Gastroesophageal sphincter (tissue), 4 donors: ENCODE results near the gene CELA1. TPM values are rescaled to one million over a fixed set of nuclear protein-coding genes. Genes with fewer than 3 reads are reported as not detected.
A peak's percentile ranks its signal among the peaks of the same experiment; 100 is the strongest.

ENCODE experiments used
- ATAC-seq: fragments of 150-250 bp; one replicate; pipeline ENCODE4 v1.9.1; 2016; ENCODE audit warnings: mild to moderate bottlenecking, moderate library complexity
- H3K27ac ChIP-seq, 4 donors: fragments of 200-600 bp; sonication (generic) in 3 of 4; 1 replicate in 3 of 4; 2 replicates in 1 of 4; pipeline ENCODE4 v1.5.1; 2016 to 2019
- H3K27me3 ChIP-seq: fragments of 200-600 bp; sonication (generic); one replicate; pipeline ENCODE4 v1.5.1; 2019
- H3K36me3 ChIP-seq, 2 donors: fragments of 200-600 bp; sonication (generic); one replicate each; pipeline ENCODE4 v1.5.1; 2019; ENCODE audit warnings: control low read depth in 1 of 2
- H3K4me1 ChIP-seq, 3 donors: fragments of 200-600 bp; sonication (generic); 1 replicate in 2 of 3; 2 replicates in 1 of 3; pipeline ENCODE4 v1.5.1; 2016 to 2019; ENCODE audit warnings: control low read depth in 2 of 3
- H3K4me3 ChIP-seq, 2 donors: fragments of 200-600 bp; sonication (generic); one replicate each; pipeline ENCODE4 v1.5.1; 2019; ENCODE audit warnings: mild to moderate bottlenecking in 1 of 2, moderate library complexity in 1 of 2
- H3K9me3 ChIP-seq, 3 donors: fragments of 200-600 bp; sonication (generic); one replicate each; pipeline ENCODE4 v1.5.1; 2017 to 2019; ENCODE audit warnings: control low read depth in 2 of 3
- CTCF ChIP-seq, 4 experiments: fragments of 200-600 bp in 2 of 4; fragments of 450-650 bp in 2 of 4; sonication (generic) in 1 of 4; IDR thresholded peaks; one replicate each; pipeline ENCODE4 v1.5.1; 2017 to 2019; ENCODE audit warnings: antibody characterized with exemption in 4 of 4, mild to moderate bottlenecking in 2 of 4, moderate library complexity in 2 of 4
- EP300 ChIP-seq: sonication (generic); formaldehyde crosslinking; IDR thresholded peaks from one replicate; pipeline ENCODE4 v1.6.1; 2017; ENCODE audit warnings: antibody characterized with exemption, mild to moderate bottlenecking
- POLR2A ChIP-seq, 2 donors: fragments of 450-650 bp; IDR thresholded peaks; one replicate each; pipeline ENCODE4 v1.6.1; 2017; ENCODE audit warnings: antibody characterized with exemption in 2 of 2, mild to moderate bottlenecking in 2 of 2, moderate library complexity in 1 of 2
- POLR2AphosphoS5 ChIP-seq: sonication (generic); formaldehyde crosslinking; IDR thresholded peaks from one replicate; pipeline ENCODE4 v1.6.1; 2017; ENCODE audit warnings: antibody characterized with exemption
- WGBS, 2 donors: methylation state at CpG; one replicate each; pipeline ENCODE4 v1.1.5; 2018; ENCODE audit warnings: low coverage in 1 of 2; 5-methylcytosine and 5-hydroxymethylcytosine counted together
- total RNA-seq, 4 donors: library from RNA; depleted of rRNA; stranded (reverse); fragments of >200 nt; gene quantifications; one replicate each; pipeline ENCODE4 v1.1.0, GENCODE V29; 2016

Gene CELA1
- total RNA-seq, 4 donors from 2014 or later = not detected

GRCh38 chr12:51328587-51328986, 17.9 kb downstream of the CELA1 start:
- H3K9me3 ChIP-seq = no peaks in the 10 kb centered on the region
- H3K4me3 ChIP-seq = no peak overlapping the region
- ATAC-seq = no peak
- no peak for TF ChIP-seq POLR2A (IDR thresholded peaks at IDR 0.05)
- no peak for TF ChIP-seq CTCF (IDR thresholded peaks at IDR 0.05)
- no peak for TF ChIP-seq EP300
- TF ChIP-seq POLR2AphosphoS5 = no peak
- WGBS, 2 donors = 76 to 100% methylated on average over 2 to 3 of the region's 4 CpGs
- H3K36me3 ChIP-seq = no peaks in the 10 kb centered on the region
- no peak overlapping the region for H3K27ac ChIP-seq
- peaks cover 11% of the 10 kb centered on the region for H3K27me3 ChIP-seq
- H3K4me1 ChIP-seq = no peaks in the 10 kb centered on the region

- H3K4me3 ChIP-seq = no peak overlapping the region
- no peaks in the 10 kb centered on the region for H3K4me1 ChIP-seq
- ATAC-seq = peak; percentile 54
- no peaks in the 10 kb centered on the region for H3K36me3 ChIP-seq
- no peak for TF ChIP-seq POLR2A (IDR thresholded peaks at IDR 0.05)
- TF ChIP-seq POLR2AphosphoS5 = no peak
- no peak for TF ChIP-seq EP300
- TF ChIP-seq CTCF (IDR thresholded peaks at IDR 0.05) = no peak
- H3K27ac ChIP-seq = no peak overlapping the region
- peaks cover 11% of the 10 kb centered on the region for H3K27me3 ChIP-seq
- WGBS, 2 donors = 39 to 54% methylated on average over 3 to 6 of the region's 7 CpGs
- H3K9me3 ChIP-seq = no peaks in the 10 kb centered on the region
Observed at GRCh38 chr12:51326698-51327439, 19.6 kb downstream of the CELA1 start.

GRCh38 chr12:51324953-51325352, 21.5 kb downstream of the CELA1 start:
- ATAC-seq = no peak
- 84 to 100% methylated on average over 1 to 4 of the region's 4 CpGs for WGBS, 2 donors
- Histone ChIP-seq H3K27me3 (peaks cover 8% of the 10 kb centered on the region), H3K27ac (no peak overlapping the region), H3K4me1 (no peaks in the 10 kb centered on the region), H3K36me3 (no peaks in the 10 kb centered on the region), H3K4me3 (no peak overlapping the region), H3K9me3 (no peaks in the 10 kb centered on the region)
- TF ChIP-seq EP300 (no peak), POLR2AphosphoS5 (no peak), CTCF (IDR thresholded peaks at IDR 0.05) (no peak), POLR2A (IDR thresholded peaks at IDR 0.05) (no peak)

- ATAC-seq = peak; percentile 40
- Histone ChIP-seq H3K27me3 (peaks cover 8% of the 10 kb centered on the region), H3K4me1 (no peaks in the 10 kb centered on the region), H3K4me3 (peak within 1 kb of the TSS in 1 of 2 donors; percentile 41), H3K27ac (peak within 1 kb of the TSS in 2 of 4 donors; percentile 31 to 66), H3K36me3 (no peaks in the 10 kb centered on the region), H3K9me3 (no peaks in the 10 kb centered on the region)
- WGBS, 2 donors = 97 to 100% methylated on average over 2 to 14 of the region's 60 CpGs
- TF ChIP-seq POLR2A (IDR thresholded peaks at IDR 0.05) = no peak
- TF ChIP-seq POLR2AphosphoS5 = no peak
- TF ChIP-seq EP300 = no peak
- no peak for TF ChIP-seq CTCF (IDR thresholded peaks at IDR 0.05)
Observed at GRCh38 chr12:51323966-51324895, 22.2 kb downstream of the CELA1 start, which contains the start of gene BIN2. TSS of gene BIN2 (minus strand) at chr12:51324174. CDS start at chr12:51324102, 72 bp downstream.
